Germinal center (tissue), 1 donor: ENCODE data around the gene SLAMF6.

Experiments used
- DNase-seq: peaks from one replicate; pipeline ENCODE4 v3.0.0; 2012; ENCODE audit warnings: mixed read lengths, low spot score

The SLAMF6 gene

GRCh38 chr1:160467576-160467975 lies 55.5 kb downstream of the SLAMF6 start:
- DNase-seq = no peak

GRCh38 chr1:160466961-160467360 lies 56.1 kb downstream of the SLAMF6 start:
- DNase-seq = no peak

DNA sequence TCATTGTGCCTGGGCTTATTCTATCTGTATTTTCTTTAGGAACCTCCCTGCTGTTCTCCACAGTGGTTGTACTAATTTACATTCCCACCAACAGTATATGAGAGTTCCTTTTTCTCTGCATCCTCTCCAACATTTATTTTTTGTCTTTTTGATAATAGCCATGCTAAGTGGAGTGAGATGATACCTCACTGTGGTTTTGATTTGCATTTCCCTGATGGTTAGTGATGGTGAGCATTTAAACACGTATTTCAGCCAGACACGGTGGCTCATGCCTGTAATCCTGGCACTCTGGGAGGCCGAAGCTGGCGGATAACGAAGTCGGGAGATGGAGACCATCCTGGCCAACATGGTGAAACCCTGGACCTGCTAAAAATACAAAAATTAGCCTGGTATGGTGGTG lies 57.9 kb downstream of the SLAMF6 start:
- DNase-seq = no peak

DNA sequence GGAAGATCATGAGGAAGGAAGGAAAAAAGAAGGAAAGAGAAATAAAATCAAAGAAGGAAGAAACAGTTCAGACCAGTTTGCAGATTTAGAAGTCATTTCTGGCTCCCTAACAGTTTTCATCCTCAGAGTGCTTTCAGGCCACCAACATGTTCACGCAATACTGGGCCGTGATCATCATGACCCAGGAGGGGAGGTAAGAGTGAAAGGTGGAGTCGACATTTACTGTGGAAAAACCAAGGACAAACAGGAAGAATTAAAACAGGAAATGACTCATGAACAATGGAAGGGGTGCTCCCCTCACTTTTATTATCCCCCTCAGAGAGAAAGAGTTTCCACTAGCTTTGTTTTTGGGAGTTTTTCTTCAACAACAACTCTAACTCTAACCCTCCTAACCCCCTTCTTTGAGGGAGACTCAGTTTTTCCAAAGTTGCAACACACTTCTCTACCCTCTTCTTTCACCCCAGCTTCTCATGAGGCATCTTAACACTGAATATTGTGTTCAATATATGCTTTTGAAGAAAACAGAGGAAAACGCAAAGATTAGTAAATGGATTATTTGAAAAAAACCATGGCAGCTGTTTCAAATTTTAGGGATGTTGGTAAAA lies 62.3 kb downstream of the SLAMF6 start:
- no peak for DNase-seq

GRCh38 chr1:160460214-160460642 lies 62.8 kb downstream of the SLAMF6 start:
- DNase-seq = no peak

GRCh38 chr1:160459687-160460086 lies 63.4 kb downstream of the SLAMF6 start:
- DNase-seq = no peak

DNA sequence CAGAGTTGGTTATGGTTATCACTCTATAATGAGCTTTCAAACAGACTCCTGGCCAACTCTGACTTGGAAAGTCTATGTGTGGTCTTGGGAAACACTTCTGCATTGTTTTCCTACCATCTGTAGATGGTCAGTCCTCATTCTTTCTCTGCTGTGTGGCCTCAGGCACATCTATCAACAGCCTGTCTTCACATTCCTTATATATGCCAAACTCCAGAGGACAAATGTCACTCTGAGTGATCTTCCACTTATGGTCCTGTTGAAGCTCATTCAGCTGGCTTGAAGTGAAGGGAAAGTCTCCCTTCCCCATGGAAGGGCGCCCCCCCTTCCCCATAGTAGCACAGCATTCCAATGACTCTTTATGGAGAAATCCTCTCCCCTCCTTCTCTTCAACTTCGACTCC lies 64.0 kb downstream of the SLAMF6 start:
- no peak for DNase-seq

DNA sequence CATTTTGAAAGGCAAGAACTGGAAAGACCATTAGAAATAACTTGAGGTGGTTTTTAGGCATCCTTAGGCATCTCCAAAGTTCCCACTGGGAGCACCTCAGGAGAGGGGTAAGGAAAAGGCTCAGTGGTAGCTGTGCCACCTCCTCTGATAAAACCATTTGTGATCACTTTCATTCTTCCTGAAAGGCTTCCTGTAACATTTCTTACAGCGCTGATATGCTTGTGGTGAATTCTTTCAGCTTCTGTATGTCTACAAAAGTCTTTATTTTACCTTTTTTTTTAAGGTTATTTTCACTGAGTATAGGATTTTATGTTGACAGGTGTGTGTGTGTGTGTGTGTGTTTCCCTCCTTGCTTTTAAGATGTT lies 67.9 kb downstream of the SLAMF6 start:
- DNase-seq = no peak

GRCh38 chr1:160454371-160455152 lies 68.5 kb downstream of the SLAMF6 start:
- DNase-seq = no peak

- DNase-seq = no peak
Observed at GRCh38 chr1:160453443-160453842, 69.6 kb downstream of the SLAMF6 start.

GRCh38 chr1:160451859-160452232 lies 71.2 kb downstream of the SLAMF6 start:
- peak; percentile 20 for DNase-seq

- DNase-seq = no peak
Observed at GRCh38 chr1:160451119-160451858, 71.8 kb downstream of the SLAMF6 start.

- no peak for DNase-seq
Observed at GRCh38 chr1:160449494-160449893, 73.6 kb downstream of the SLAMF6 start.

GRCh38 chr1:160446945-160447600 lies 76.0 kb downstream of the SLAMF6 start:
- DNase-seq = no peak

DNA sequence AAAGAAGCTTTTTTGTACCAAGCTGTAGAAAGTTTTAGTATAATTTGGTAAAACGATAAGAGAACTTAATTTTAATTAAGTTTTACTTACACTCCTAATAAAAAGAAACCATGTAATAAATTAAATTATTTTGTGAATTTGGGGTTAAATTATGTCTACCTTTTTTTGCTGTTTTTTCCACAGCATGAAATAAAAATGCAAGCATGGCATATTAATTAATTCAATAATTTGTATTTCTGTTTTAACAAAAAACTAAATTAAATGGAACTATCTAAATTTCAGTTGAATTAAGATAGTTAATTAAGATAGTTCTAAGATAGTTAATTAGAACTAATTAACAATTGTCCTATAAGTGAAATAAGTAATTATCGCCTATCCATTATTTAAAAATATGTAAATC lies 83.3 kb downstream of the SLAMF6 start:
- no peak for DNase-seq

- no peak for DNase-seq
Observed at GRCh38 chr1:160438935-160439334, 84.1 kb downstream of the SLAMF6 start.

- no peak for DNase-seq
Observed at GRCh38 chr1:160438317-160438918, 84.6 kb downstream of the SLAMF6 start.

GRCh38 chr1:160437432-160438316 lies 85.4 kb downstream of the SLAMF6 start:
- no peak for DNase-seq

- DNase-seq = no peak
Observed at GRCh38 chr1:160436966-160437365, 86.1 kb downstream of the SLAMF6 start.
